GM06990 (cell line): ENCODE data around the gene SYNE1.

Experiments
- DNase-seq: peaks from one replicate; pipeline ENCODE4 v3.0.0-alpha.2; 2011; ENCODE audit not compliant: insufficient read length; ENCODE audit errors: extremely low read depth
- H3K27me3 ChIP-seq: replicated peaks from 2 replicates; pipeline ENCODE4 v1.6.0; 2011; ENCODE audit warnings: low read length; ENCODE audit not compliant: control insufficient read depth, insufficient read depth
- H3K36me3 ChIP-seq: 2 replicates; pipeline ENCODE4 v1.5.1; 2011; ENCODE audit warnings: low read length; ENCODE audit not compliant: control insufficient read depth, insufficient read depth
- H3K4me3 ChIP-seq: replicated peaks from 2 replicates; pipeline ENCODE4 v1.5.1; 2011; ENCODE audit warnings: low read depth, mild to moderate bottlenecking, control low read depth, low read length
- CTCF ChIP-seq: IDR thresholded peaks from 2 replicates; pipeline ENCODE4 v1.5.1; 2011; ENCODE audit warnings: low read length, control low read depth, mild to moderate bottlenecking, inconsistent platforms; ENCODE audit not compliant: insufficient read depth, poor library complexity, severe bottlenecking

Gene SYNE1

GRCh38 chr6:152071843-152072242 is 565.3 kb downstream of the SYNE1 start:
- TF ChIP-seq CTCF = no peak
- DNase-seq = no peak
- Histone ChIP-seq H3K4me3 (no peak overlapping the region), H3K27me3 (no peaks in the 10 kb centered on the region), H3K36me3 (no peaks in the 10 kb centered on the region)
